ENCODE data around the gene WDFY2.

Gene WDFY2

DNA sequence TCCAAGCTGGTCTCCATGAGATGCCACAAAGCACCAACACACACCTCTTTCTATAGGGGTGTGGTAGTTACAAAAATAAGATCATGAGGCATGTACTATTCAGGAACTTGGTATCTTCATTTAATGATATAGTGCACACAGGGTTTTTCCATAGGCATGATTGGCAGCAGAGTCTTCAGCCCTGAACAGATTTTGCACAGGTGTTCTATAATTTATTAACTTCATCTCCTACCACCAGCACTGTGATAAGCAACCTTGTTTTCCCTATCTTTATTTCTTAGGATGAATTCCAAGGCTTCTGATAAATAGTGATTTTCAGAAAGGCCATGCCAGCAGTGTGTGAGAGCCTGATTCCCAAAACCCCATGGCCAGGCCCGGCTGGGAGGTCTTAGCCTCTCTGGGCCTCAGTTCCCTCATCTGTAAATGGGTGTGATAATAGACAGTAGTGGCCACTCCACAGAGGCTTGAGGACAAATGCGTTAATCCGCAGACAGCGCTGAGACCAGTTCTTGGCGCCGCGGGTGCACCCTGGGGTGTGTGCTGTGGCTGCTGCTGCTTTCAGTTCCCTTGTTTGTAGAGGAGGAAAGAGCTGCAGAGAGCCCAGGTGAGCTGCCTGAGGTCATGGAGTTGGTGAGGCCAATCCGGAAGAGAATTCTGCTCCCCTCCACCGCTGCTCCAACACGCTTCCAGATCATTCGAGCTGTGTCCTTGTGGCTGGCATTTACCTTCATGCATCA is 186.6 kb downstream of the WDFY2 start:
- no peak for DNase-seq (ENCODE audit: low read depth)

- DNase-seq (ENCODE audit: low read depth): no peak
Observed at GRCh38 chr13:51771418-51772104, 187.3 kb downstream of the WDFY2 start.

DNA sequence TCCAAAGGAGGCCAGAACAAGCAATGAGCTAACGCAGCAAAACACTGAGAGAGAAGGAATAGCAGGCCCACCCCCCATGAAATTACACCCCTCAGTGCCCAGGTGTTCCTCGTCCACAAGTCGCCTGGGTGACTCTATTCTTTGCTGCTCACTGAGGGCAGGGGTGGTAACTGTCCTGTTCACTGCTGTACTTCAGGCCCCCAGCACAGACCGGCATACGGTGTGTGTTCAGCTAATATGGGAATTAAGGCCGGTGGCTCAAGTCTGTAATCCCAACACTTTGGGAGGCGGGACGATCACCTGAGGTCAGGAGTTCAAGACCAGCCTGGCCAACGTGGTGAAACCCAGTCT is 187.8 kb downstream of the WDFY2 start:
- DNase-seq (ENCODE audit: low read depth): no peak

- DNase-seq (ENCODE audit: low read depth): no peak
Observed at GRCh38 chr13:51772781-51773180, 188.5 kb downstream of the WDFY2 start.

- no peak for DNase-seq (ENCODE audit: low read depth)
Observed at GRCh38 chr13:51773515-51773914, 189.3 kb downstream of the WDFY2 start.

- DNase-seq (ENCODE audit: low read depth): no peak
Observed at GRCh38 chr13:51776179-51776578, 191.9 kb downstream of the WDFY2 start.

DNA sequence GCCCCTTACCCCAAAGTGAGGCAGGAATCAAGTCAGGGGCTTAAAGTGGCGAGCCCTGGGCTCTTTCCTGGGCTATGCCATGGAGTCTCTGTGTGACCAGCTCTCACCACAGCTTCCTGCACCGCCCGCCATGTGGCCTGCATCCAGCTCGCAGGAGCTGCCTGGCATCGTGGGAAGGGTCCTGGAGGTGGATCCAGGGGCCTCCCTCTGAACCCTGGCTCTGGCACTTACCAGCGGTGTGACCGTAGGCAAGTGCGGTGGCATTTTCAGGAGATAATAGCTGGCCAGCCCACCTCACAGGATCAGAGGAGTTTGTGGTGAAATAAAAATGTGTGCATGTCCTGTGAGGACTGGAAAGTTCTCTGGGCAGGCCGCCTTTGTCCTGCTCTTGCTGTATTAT is 193.7 kb downstream of the WDFY2 start:
- DNase-seq (ENCODE audit: low read depth): no peak

DNA sequence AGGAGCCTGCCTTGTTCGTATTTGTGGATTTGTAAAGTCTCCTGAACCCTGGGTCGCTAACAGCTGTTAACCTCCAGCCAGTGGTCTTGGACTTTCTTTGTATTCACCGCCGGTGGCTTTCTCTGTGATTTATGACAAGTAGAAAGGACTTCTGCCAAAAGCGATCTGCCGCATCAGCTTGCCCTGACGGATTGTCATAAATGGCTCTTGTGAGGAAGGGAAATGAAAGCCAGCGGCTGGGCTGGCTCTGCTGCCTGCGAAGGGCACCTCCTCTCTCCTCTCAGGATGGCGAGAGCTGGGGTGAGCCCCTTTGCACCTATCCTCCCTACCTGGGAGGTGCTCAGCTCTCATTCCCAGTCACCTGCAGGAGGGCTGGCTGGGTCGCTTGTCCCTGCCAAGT is 194.1 kb downstream of the WDFY2 start:
- DNase-seq (ENCODE audit: low read depth): no peak

- no peak for DNase-seq (ENCODE audit: low read depth)
Observed at GRCh38 chr13:51780099-51780498, 195.8 kb downstream of the WDFY2 start.

DNA sequence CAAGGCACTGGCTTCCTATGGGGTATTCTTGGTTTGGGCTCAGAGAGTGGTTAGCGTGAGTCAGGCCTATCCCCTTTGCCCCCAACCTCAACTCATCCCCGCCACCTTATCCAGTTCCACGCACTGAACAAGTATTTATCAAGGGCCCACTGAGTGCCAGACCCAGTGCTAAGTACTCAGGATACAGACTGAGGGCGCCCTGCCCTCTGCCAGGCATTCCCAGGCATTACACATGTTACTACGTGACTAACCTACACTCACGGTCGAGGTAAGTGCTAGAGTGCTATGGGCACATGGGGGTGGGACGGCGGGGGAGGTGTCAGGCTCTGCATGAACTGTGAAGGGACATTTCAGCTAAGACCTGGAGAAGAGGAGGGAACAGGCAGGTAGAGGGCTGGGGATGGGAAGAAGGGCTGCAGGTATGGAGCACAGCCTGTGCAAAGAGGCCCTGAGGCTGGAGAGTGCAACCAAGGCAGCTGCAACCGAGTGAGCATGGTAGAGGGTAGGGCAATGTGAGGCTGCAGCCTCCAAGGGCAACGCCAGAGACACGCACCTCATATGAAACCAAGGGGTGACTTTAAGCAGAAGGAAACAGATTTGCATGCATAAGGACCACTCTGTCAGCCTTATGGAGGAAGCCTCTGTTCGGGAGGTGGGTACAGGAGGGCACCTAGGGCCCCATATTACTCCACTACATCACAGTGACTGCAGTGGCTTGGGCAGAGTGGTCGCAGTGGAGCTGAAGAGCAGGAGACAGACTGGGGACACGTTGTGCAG is 197.2 kb downstream of the WDFY2 start:
- DNase-seq (ENCODE audit: low read depth): no peak

DNA sequence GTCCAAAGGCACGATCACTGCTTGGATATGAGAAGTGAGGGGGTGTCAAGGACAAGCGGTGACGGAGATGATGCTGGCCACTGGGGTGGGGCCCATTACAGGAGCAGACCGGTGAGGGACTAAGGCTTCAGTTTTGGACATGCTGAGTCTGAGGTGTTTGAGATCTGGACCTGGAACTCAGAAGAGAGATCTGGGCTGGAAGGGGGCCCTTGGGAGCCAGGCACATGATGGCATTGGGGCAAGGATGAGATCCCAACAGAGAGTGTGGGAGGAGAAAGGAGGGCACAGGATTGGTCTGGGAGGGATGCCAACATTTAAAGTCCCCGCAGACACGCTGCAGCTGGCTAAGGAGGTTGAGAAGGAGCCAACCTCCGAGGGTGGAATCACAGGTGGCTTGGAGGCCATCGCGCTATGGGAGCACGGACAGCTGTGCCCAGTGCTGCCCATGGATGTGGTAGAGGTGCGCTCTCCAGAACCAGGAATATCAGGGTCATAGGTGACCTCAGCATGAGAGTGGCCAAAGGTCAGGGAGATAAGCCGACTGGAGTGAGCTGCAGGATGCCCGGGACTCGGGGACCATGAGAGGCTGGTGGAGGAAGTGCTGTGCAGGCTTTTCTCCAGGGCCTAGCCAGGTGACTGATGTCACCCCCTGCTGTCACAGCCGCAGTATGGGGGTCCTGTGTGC is 197.9 kb downstream of the WDFY2 start:
- no peak for DNase-seq (ENCODE audit: low read depth)

DNA sequence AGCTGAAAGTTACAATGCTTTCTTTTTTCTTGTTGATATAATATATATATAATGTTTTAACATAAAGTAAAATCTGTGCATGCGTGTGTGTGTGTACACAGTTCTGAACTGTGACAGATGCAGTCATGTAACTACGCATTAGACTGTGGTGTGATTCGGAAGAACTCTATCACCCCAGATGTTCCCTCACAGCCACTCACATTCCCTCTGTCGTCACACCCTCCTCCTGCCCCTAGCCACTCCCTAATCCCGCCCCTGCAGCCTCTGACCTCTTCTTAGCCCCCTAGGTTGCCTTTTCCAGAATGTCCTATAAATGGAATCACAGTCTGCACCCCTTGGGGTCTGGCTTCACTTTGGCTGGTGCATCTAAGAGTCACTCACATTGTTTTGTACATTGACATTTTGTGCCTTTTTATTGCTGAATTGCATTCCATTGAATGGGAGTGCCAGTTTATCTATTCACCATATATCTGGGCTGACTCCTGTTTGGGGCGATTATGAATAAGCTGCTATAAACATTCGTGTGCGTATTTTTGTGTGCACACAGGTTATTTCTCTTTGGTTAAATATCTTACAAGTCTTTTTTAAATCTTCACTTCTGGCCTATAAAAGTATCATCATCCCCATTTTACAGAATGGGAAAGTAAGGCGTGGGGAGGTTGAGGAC is 199.3 kb downstream of the WDFY2 start:
- DNase-seq (ENCODE audit: low read depth): no peak

DNA sequence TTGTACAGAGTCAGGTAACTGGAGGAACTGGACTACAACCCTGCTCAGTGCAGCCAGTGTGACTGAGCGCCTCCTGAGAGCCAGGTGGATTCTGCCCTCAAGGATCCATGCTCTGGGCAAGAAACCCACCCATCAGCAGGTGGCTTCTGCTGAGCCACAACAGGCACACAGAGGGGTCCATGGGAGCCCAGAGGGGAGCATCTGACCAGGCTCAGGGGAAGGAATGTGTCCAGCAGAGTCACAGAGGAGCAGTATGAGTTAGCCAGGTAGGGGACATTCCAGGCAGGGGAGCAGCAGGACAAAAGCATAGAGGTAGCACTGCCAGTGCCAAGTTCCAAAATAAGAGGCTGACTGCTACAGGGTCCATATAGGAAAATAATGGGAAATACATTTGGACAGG is 199.8 kb downstream of the WDFY2 start:
- DNase-seq (ENCODE audit: low read depth): no peak

DNA sequence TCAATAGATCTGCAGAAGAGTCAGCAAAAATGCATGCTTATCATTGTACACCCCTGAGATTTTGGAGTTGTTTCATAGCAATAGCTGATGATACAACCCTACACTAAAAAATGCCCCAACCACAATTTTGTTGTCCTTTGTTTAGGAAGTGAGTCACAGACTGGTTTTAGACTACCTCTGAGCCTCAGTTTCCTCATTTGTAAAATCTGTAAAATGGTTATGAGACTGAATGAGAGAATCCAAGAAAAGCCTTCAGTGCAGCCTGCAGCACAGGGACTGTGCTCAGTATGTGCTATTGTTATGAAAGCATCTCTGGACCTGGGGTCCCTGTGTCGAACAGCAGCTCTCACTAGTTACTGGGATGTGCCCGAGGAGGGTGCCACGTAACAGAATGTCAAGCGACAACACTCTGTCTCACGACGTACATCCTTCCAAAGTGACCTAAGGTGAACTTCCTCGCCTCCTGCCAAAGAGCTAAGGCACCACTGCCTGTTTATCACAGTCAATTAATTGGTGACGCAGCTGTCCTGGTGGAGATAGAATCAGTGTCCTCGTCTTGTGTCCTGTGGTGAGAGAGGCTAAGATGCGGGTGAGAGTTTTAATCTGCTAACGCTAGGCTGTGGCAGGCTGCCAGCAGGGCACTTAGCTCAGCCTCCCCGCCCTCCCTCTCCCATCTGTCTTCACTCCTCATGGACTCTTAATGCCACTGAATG is 201.6 kb downstream of the WDFY2 start:
- DNase-seq (ENCODE audit: low read depth): peak; percentile 32

DNA sequence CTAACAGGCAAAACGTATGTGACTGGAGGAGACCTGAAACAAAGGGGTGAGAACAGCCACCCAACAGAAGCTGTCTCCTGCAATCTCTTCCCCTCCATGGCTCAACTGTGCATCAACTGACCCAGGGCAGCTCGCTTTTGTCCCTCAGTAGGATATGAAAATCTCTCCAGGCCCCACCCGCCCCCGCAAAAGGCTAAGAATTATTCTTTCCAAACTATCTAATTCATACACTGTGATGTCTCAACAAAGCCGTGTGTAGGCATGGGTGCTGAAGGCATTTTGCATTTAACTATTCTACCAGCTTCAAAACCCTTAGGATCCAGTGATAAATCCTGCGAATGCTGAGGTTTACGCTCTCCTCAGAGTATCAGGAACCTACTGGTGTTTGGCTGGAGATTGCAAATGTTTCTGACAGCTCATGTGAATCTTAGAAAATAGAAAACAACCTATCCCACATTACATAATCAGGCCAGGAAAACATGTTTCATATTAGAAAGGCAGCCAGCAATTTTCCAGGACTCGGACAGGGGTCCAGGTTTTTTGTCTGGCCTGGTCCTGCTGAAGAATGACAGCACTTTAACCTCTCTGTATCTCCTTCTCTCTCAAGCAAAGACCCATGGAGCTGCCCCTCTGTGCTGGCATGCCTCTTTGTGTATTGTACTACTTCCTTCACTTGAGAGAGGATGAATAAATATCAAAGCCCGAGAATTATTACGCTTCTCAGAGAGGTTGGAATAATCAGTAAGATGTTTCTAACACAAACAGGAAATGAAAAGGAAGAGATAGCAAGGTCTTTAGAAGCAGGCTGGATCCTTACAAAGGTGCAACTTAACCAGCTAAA is 202.4 kb downstream of the WDFY2 start:
- DNase-seq (ENCODE audit: low read depth): no peak

DNA sequence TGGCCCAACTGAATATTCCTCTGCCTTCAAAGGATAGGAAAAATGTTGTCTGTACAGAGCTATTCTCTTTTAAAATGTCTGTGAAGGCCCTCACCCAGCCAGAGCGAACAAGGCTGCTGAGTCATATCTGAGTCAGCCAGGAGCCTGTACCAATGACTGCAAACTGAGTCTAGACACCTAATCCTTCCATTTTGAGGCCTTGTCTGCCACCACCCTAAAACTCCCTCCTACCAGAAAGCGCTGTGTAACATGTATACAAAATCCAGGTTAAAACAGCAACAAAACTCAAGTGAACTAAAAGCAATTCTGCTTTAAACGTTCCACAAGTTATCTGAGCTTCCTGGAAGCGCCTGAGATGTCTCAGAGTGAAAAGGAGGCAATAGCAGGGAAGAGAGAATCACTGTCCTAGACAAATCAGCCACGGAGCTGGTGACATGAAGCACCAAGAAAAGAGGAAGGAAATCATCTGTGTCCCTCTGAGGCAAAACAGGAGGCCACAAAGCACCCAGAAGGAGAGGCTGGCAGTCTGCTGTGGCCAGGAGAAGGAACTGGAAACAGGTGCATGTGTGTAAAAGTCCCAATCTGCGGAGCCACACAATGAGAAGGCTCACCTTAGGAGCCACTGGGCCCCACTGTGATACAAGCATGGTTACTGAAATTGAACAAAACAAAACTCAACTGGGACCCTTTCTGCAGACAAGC is 209.5 kb downstream of the WDFY2 start:
- peak; percentile 44 for DNase-seq (ENCODE audit: low read depth)

DNA sequence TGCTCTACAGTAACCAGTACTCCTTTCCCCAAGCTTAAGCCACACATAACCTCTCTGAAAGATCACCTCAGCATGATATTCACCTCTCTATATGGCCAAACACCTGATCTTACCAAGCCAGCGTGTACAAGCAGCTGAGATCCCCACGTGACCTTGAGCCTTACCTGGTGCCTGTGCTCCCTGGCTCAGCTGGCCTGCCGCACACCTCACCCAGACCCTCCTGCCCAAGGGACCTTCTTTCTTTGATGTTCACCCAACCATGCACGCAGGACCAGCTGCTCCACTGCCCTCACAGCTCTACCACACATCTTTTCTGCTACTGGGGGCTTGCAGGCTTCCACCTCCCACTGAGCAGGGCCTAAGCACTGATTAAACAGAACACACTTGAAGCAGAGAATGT is 210.7 kb downstream of the WDFY2 start:
- no peak for DNase-seq (ENCODE audit: low read depth)

- no peak for DNase-seq (ENCODE audit: low read depth)
Observed at GRCh38 chr13:51795419-51795818, 211.2 kb downstream of the WDFY2 start.

DNA sequence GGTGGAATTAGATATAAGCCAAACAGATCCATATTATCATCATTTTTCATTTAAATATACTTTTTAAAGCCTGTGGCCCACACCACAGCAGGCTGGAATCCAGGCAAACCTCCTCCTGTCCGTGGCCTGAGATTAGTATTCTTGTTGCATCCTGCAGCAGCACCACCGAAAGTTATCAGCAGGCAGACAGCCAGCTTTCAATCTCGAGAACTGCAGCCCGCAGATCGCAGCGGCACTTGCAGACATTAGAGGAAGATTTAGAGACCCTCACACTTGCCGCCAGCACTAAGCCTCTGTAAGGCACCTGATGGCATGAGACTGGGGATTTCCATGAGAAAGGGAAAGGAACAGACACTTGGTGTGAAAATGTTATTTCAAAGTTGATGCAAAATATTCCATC is 212.3 kb downstream of the WDFY2 start:
- DNase-seq (ENCODE audit: low read depth): no peak
